ENCODE results near the gene MBD5. TPM values are rescaled to one million over a fixed set of nuclear protein-coding genes. Genes with fewer than 3 reads are reported as not detected.
"Not testable (repeated sequence)": the region's sequence is repeated elsewhere in the genome, so short reads cannot be mapped to it uniquely, and the experiment has no call there.

The MBD5 gene
- total RNA-seq, 8 experiments from 2014 or later: 20.2 to 88.4 (median 34.8) TPM

DNA sequence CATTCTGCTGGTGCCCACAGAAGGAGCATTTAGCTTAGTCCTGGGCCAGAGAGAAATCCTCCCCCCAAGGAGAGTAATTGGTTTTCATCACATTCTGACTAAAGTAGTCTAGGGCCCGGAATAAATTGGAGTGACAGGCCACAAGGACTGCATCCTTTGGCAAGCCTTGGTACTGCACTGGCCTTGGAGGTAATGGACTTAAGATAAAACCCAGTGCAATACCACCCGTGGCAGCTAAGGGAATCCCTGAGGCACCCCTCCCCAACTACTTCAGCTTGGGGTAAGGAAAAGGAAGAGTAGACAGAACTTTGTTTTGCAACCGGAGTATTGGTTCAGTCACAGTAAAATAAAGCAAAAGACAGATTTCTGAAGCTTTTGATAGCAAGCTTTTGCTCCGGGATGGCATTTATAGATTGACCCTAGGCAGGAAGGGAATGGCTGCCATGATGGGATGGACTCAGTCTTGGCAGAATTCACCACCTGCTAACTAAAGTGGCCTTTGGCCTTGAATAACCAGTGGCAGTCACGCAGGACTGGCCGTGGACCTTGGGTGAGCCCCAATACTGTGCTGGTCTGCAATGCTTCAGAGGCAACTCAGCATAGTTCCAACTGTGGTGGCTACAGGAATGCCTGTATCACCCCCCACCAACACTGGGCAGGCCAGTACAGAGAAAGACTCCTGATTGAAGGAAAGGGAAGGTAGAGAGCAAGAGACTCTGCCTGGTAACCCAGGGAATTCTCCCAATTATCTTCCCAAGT, 14.5 kb upstream of the MBD5 start:
- in situ Hi-C loops (cut with MboI; ENCODE audit: low pct_unique_long_range_greater_than_20kb in 2 of 9, low sequenced_read_pairs in 9 of 9, unreplicated experiment in 9 of 9): no loop called here
- 60 to 100% (median 100%) methylated on average over 1 to 5 of the region's 6 CpGs; no CpG with 5 or more reads in 1 of the 10 experiments for WGBS, 10 experiments
- ATAC-seq (replicated peaks in 6 of 8): no peak
- H3K27ac ChIP-seq: no peak overlapping the region
- no peaks in the 10 kb centered on the region for H3K4me1 ChIP-seq (replicated peaks in 1 of 2)
- no peak overlapping the region for H3K4me3 ChIP-seq

- Histone ChIP-seq H3K4me3 (no peak overlapping the region), H3K4me1 (replicated peaks in 1 of 2) (no peaks in the 10 kb centered on the region), H3K27ac (no peak overlapping the region)
- no peak for ATAC-seq (replicated peaks in 6 of 8)
- in situ Hi-C loops (cut with MboI; ENCODE audit: low pct_unique_long_range_greater_than_20kb in 2 of 9, low sequenced_read_pairs in 9 of 9, unreplicated experiment in 9 of 9): no loop called here
- 81 to 100% (median 92%) methylated on average over 2 to 5 of the region's 5 CpGs for WGBS, 10 experiments
These were observed 13.5 kb upstream of the MBD5 start for GRCh38 chr2:148007219-148007900.

- ATAC-seq (replicated peaks in 6 of 8); H3K4me3 ChIP-seq; H3K4me1 ChIP-seq (replicated peaks in 1 of 2); H3K27ac ChIP-seq; in situ Hi-C loops (cut with MboI; ENCODE audit: low pct_unique_long_range_greater_than_20kb in 2 of 9, low sequenced_read_pairs in 9 of 9, unreplicated experiment in 9 of 9): not testable (repeated sequence)
- 94 to 100% (median 99%) methylated on average over 2 to 7 of the region's 7 CpGs; no CpG with 5 or more reads in 2 of the 10 experiments for WGBS, 10 experiments
These were observed 12.5 kb upstream of the MBD5 start for GRCh38 chr2:148008411-148008810.

GRCh38 chr2:148013876-148014275, 7.0 kb upstream of the MBD5 start:
- ATAC-seq (replicated peaks in 6 of 8): no peak
- in situ Hi-C loops (cut with MboI; ENCODE audit: low pct_unique_long_range_greater_than_20kb in 2 of 9, low sequenced_read_pairs in 9 of 9, unreplicated experiment in 9 of 9): no loop called here
- Histone ChIP-seq H3K4me3 (no peak overlapping the region), H3K27ac (no peak overlapping the region), H3K4me1 (replicated peaks in 1 of 2) (peaks cover 5 to 8% of the 10 kb centered on the region in 2 donors)
- 94 to 100% (median 100%) methylated on average over 1 to 2 of the region's 2 CpGs for WGBS, 10 experiments

GRCh38 chr2:148014616-148015015, 6.3 kb upstream of the MBD5 start:
- in situ Hi-C loops (cut with MboI; ENCODE audit: low pct_unique_long_range_greater_than_20kb in 2 of 9, low sequenced_read_pairs in 9 of 9, unreplicated experiment in 9 of 9): no loop called here
- Histone ChIP-seq H3K4me1 (replicated peaks in 1 of 2) (peaks cover 5 to 9% of the 10 kb centered on the region in 2 donors), H3K4me3 (no peak overlapping the region), H3K27ac (no peak overlapping the region)
- no peak for ATAC-seq (replicated peaks in 6 of 8)
- WGBS, 10 experiments: 41 to 100% (median 92%) methylated on average over 2 to 5 of the region's 5 CpGs

DNA sequence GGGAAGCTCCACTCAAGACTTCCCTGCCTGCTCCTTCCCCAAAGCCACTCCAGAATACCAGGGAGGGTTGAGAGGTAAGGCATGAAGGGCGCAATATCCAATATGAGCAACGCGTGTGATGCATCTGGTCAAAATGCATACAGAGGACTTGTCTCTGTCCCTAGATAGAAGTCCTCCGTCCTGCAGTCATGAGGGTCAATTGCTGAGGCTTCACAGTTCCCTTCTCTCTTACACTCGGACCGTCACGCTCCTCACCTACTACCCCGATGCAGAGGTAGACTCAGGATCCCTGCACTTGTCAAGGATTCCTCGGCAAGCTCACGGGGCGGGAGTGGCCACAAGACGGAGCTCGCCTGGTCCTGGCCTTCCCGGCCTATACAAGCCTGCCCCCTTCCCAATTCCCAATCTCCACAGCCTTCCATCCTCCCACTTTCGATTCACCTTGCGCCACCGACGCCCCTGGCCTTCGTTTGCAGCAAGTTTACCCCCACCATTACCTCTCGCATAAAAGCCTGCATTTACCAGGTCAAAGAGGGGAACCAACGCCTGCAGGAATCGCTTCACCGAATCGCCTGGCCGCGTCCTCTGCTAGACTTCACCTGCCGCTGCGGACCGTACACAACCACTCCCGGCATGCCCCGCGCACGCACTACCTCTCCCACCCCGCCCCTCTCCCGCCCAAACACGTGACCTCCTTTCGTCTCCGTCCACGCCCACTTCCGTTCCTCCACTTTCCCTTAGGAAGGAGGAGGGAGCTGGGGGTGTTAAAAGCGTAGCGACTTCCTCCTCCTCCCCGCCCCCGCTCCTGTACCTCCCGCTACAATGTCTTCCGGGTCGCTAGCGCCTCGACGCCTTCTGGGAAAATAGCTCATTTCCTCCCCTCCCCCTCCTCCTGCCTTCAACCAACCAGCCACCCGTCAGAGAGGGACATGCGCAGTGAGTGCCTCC, 506 bp upstream of the MBD5 start, which contains the start of gene ORC4:
TSS of gene ORC4 (minus strand) at position 627 of the 948 bp plus-strand sequence. CDS start 44,779 bp downstream, outside the sequence.
- H3K27ac ChIP-seq: peak within 1 kb of the TSS; percentile 90 to 95
- H3K4me3 ChIP-seq: peak within 1 kb of the TSS; percentile 60 to 97 (median 78)
- in situ Hi-C loops (cut with MboI; ENCODE audit: low pct_unique_long_range_greater_than_20kb in 2 of 9, low sequenced_read_pairs in 9 of 9, unreplicated experiment in 9 of 9): no loop called here
- peaks cover 5 to 9% of the 10 kb centered on the region in 2 donors for H3K4me1 ChIP-seq (replicated peaks in 1 of 2)
- WGBS, 10 experiments: 0 to 5% (median 0%) methylated on average over 2 to 11 of the region's 52 CpGs; no CpG with 5 or more reads in 3 of the 10 experiments
- peak; percentile 84 to 90 (median 87) for ATAC-seq (replicated peaks in 6 of 8)

DNA sequence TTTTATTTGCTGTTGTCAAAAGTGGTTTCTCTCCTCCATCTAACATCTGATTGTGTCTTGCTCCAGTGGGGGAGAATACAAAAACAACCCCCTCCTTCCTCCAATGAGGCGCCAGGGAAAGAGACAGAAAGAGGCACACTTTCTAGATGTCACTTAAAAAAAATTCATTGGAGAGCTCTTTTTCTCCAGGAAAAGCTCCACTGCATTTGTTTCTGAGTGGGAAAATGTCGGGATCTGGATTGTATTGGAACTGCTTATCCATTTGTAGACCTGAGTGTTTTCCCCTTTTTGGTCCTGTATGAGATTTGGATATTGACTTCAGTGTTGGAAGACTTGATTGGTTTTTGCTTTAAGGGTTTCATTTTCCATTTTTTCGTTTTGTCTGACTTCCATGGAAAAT, 995 bp downstream of the MBD5 start:
- peak overlapping the region; percentile 90 to 95 for H3K27ac ChIP-seq
- ATAC-seq (replicated peaks in 6 of 8): no peak
- peaks cover 5 to 9% of the 10 kb centered on the region in 2 donors for H3K4me1 ChIP-seq (replicated peaks in 1 of 2)
- peak overlapping the region; percentile 60 to 97 (median 76) for H3K4me3 ChIP-seq
- in situ Hi-C loops (cut with MboI; ENCODE audit: low pct_unique_long_range_greater_than_20kb in 2 of 9, low sequenced_read_pairs in 9 of 9, unreplicated experiment in 9 of 9): no loop called here
- WGBS, 10 experiments: 0% methylated on average over 1 to 3 of the region's 3 CpGs; no CpG with 5 or more reads in 1 of the 10 experiments

DNA sequence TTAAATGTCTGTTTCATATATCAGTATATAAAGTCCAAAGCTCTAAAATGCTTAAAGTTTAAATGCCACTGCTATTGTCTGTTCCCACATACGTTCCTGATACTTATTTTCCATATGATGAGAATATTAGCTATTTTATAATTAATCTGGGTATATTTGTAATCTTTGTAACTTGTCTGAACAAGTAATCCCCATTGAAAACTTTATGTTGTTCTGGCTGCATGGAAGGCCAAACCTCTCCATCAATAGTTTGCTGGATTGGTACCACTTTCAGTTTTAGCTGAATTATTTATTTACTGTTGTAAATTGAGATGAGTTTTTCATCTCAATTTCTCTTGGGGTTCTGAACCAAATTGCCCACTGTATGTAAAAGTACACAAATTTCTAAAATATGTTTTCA, 1.5 kb downstream of the MBD5 start:
- Histone ChIP-seq H3K4me1 (replicated peaks in 1 of 2) (peaks cover 5 to 9% of the 10 kb centered on the region in 2 donors), H3K4me3 (peak overlapping the region; percentile 60 to 97 (median 76)), H3K27ac (peak overlapping the region in 1 of 2 donors; percentile 95)
- 0% methylated on average over 1 of the region's 1 CpG; no CpG with 5 or more reads in 1 of the 10 experiments for WGBS, 10 experiments
- in situ Hi-C loops (cut with MboI; ENCODE audit: low pct_unique_long_range_greater_than_20kb in 2 of 9, low sequenced_read_pairs in 9 of 9, unreplicated experiment in 9 of 9): no loop called here
- no peak for ATAC-seq (replicated peaks in 6 of 8)

GRCh38 chr2:148022882-148023281, 2.0 kb downstream of the MBD5 start:
- WGBS, 10 experiments: 17 to 80% (median 50%) methylated on average over 1 to 2 of the region's 2 CpGs

GRCh38 chr2:148023861-148024260, 3.0 kb downstream of the MBD5 start:
- ATAC-seq (replicated peaks in 6 of 8): no peak

More at GRCh38 chr2:148022882-148023281, 2.0 kb downstream of the MBD5 start:
- no peak for ATAC-seq (replicated peaks in 6 of 8)
- no peak overlapping the region for H3K27ac ChIP-seq
- in situ Hi-C loops (cut with MboI; ENCODE audit: low pct_unique_long_range_greater_than_20kb in 2 of 9, low sequenced_read_pairs in 9 of 9, unreplicated experiment in 9 of 9): no loop called here
- H3K4me3 ChIP-seq: peak overlapping the region; percentile 60 to 97 (median 76)
- H3K4me1 ChIP-seq (replicated peaks in 1 of 2): peaks cover 3 to 9% of the 10 kb centered on the region in 2 donors

DNA sequence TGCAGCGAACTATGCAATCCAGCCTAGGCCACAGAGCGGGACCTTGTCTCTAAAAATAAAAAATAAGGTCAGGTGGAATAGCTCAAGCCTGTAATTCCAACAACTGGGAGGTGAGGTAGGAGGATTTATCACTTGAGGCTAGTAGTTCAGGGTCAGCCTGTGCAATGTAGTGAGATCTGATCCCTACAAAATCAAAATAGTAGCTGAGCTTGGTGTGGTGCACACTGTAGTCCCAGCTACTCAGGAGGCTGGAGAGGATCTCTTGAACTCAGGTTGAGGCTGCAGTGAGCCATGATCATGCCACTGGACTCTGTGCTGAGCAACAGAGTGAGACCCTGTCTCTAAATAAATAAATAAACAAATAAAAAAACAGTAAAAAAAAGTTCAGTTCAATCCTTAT, 5.7 kb downstream of the MBD5 start:
- WGBS, 10 experiments: 93 to 100% (median 93%) methylated on average over 1 to 2 of the region's 2 CpGs; no CpG with 5 or more reads in 5 of the 10 experiments
- Histone ChIP-seq H3K4me3 (no peak overlapping the region), H3K27ac (no peak overlapping the region), H3K4me1 (replicated peaks in 1 of 2) (no peaks in the 10 kb centered on the region)
- in situ Hi-C loops (cut with MboI; ENCODE audit: low pct_unique_long_range_greater_than_20kb in 2 of 9, low sequenced_read_pairs in 9 of 9, unreplicated experiment in 9 of 9): no loop called here
- ATAC-seq (replicated peaks in 6 of 8): no peak

More at GRCh38 chr2:148023861-148024260, 3.0 kb downstream of the MBD5 start:
- peaks cover 0 to under 1% of the 10 kb centered on the region in 2 donors for H3K4me1 ChIP-seq (replicated peaks in 1 of 2)
- no peak overlapping the region for H3K27ac ChIP-seq
- in situ Hi-C loops (cut with MboI; ENCODE audit: low pct_unique_long_range_greater_than_20kb in 2 of 9, low sequenced_read_pairs in 9 of 9, unreplicated experiment in 9 of 9): no loop called here
- H3K4me3 ChIP-seq: peak overlapping the region in 1 of 5 donors; percentile 97

GRCh38 chr2:148027822-148028221, 6.9 kb downstream of the MBD5 start:
- no peak for ATAC-seq (replicated peaks in 6 of 8)
- no peak overlapping the region for H3K27ac ChIP-seq
- H3K4me1 ChIP-seq (replicated peaks in 1 of 2): no peaks in the 10 kb centered on the region
- 56 to 100% (median 100%) methylated on average over 1 of the region's 1 CpG; no CpG with 5 or more reads in 2 of the 10 experiments for WGBS, 10 experiments
- in situ Hi-C loops (cut with MboI; ENCODE audit: low pct_unique_long_range_greater_than_20kb in 2 of 9, low sequenced_read_pairs in 9 of 9, unreplicated experiment in 9 of 9): no loop called here
- no peak overlapping the region for H3K4me3 ChIP-seq
